HG03064 (cell line): ENCODE measurements around the gene SLC25A3.

Experiments used
- ATAC-seq: cut with Tn5 transposase; IDR thresholded peaks from one replicate; pipeline ENCODE4 v1.9.1; 2021; ENCODE audit warnings: low read depth; ENCODE audit not compliant: unreplicated experiment

Gene SLC25A3

GRCh38 chr12:98653866-98654493 is 60.5 kb downstream of the SLC25A3 start:
- ATAC-seq = no peak
